SK-MEL-5 (cell line): ENCODE data around the gene GULP1. TPM values are rescaled to one million over a fixed set of nuclear protein-coding genes. Genes with fewer than 3 reads are reported as not detected.
A peak's percentile ranks its signal among the peaks of the same experiment; 100 is the strongest.

Experiments used
- DNase-seq: peaks from one replicate; pipeline ENCODE4 v3.0.0-alpha.2; 2016; ENCODE audit warnings: low read depth, low spot score
- in situ Hi-C: cut with HindIII; loops from 2 replicates; pipeline ENCODE4 v1.10.0; 2016; ENCODE audit warnings: low sequenced_read_pairs, high pct_unique_total_duplicates, low pct_unique_long_range_greater_than_20kb
- polyA plus RNA-seq, 2 experiments: library from polyadenylated mRNA; depleted of rRNA; stranded (reverse); fragments of >200 nt; gene quantifications; 2 replicates each; pipeline ENCODE4 v1.2.3, GENCODE V29; 2015
- total RNA-seq: library from RNA; depleted of rRNA; stranded (reverse); fragments of >200 nt; shearing (Covaris generic); gene quantifications from 2 replicates; pipeline ENCODE4 v1.2.3, GENCODE V29; 2014; rRNA removed

The GULP1 gene, protein sequence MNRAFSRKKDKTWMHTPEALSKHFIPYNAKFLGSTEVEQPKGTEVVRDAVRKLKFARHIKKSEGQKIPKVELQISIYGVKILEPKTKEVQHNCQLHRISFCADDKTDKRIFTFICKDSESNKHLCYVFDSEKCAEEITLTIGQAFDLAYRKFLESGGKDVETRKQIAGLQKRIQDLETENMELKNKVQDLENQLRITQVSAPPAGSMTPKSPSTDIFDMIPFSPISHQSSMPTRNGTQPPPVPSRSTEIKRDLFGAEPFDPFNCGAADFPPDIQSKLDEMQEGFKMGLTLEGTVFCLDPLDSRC
- 34.6 and 38.9 TPM in 2 replicates for total RNA-seq
- polyA plus RNA-seq (2015; cell fraction: cytosol; rRNA removed) = 27.3 and 41.4 TPM in 2 replicates
- polyA plus RNA-seq (2015; cell fraction: nucleus; rRNA removed) = 29.8 and 37.9 TPM in 2 replicates

DNA sequence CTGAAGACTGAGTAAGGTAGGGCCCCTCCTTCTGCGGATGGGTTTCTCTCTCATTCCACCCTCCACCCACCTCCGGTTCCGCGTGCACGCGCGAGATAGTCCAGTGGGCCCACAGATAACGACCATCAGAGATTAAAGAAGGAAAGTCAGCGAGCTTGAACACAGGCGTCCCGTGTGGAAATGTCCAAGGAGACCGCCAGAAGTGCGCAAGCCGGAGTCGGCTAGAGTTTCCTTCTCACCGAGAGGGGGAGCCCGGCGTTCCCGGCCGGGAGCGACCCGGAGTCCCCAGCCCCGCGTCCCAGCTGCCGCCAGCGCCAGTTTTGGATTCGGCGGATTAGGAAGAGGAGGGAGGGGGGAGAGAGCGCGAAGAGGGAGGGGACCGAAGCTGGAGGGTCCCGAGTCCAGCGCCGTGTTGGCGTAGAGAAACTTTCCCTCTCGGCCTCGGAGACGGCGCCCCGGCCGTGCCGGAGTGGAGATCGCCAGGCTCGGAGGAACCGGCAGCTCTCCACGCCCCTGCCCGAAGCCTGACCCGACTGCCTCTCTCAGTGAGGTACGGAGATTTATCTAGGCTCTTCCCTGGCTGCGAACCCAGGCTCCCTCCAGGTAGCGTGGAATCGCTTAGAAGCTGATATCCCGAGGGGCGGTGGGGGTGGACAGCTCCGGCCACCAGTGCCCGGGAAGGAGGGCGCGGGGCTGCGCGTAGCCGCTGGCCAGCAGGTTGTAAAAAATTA is at the start of gene GULP1:
Gene GULP1, plus strand, starts transcription at position 258 of the 731 bp plus-strand sequence. CDS start 185,829 bp downstream, outside the sequence.
- DNase-seq = peak; percentile 71
- in situ Hi-C loops = no loop called here

DNA sequence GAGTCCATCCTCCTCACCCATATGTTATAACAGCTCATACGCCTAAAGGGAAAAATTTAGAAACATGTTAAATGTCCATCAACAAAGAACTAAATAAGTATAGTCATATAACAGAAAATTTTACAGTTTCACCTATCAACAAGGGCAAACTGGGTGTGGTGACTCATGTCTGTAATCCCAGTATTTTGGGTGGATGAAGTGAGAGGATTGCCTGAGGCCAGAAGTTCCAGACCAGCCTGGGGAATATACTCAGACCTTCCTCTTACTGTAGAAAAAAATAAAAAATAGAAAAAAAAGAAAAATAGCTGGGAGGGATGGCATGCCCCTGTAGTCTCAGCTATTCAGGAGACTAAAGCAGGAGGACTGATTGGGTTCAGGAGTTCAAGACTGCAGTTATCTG is 48.3 kb upstream of the GULP1 start:
- DNase-seq = no peak
- in situ Hi-C loops = no loop called here

DNA sequence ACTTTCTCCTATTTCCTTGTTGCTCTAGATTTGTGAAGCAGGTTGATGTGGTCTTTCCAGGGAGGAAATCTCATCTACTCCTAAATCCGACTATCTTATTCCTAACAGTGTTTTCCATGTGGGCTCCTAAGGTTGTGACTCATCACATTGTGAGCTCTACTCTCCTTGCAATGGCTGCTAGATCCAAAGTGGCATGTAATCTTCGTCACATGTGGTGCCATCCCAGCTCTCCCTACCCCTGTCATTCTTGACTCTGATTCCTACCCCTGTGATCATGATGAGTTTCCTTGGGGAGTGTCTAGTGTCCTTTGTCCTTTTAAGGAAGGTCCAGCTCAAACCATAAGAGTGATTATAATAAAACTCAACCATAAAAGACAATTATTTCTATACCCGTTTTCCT is 47.3 kb upstream of the GULP1 start:
- peak; percentile 6 for DNase-seq
- in situ Hi-C loops = no loop called here

DNA sequence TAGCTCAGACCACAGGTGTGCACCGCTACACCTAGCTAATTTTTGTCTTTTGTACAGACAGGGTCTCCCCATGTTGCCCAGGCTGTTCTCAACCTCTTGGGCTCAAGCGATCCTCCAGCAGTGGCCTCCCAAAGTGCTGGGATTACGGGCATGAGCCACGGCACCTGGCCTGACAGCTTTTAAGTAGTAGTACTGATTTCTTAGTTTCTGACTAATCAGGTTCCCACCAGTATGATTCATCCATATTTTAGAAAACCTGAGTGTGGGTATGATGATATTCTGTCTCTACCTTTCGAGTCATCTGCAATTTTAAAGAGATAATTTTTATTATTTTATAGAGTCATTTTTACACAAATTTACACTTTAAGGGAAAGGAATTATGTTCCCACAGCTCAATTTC is 46.4 kb upstream of the GULP1 start:
- in situ Hi-C loops = no loop called here
- no peak for DNase-seq

DNA sequence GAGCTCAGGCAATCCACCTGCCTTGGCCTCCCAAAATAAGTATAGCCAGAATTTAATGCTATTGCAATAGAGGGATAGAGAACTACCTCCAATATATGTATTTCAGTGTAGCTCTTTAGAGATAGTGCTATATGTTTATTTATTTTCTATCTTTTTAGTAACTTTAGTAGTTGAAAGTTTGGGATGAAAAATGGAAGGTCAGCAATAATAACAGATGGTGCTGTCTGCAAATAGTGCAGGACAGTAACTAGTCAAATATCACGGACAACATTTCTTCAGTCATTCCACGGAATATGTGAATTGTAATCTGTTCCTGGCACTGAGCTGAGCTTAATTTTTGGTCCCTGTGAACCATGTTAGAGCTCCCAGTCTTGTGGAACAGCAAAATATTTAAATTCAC is 43.2 kb upstream of the GULP1 start:
- in situ Hi-C loops = no loop called here
- DNase-seq = no peak

DNA sequence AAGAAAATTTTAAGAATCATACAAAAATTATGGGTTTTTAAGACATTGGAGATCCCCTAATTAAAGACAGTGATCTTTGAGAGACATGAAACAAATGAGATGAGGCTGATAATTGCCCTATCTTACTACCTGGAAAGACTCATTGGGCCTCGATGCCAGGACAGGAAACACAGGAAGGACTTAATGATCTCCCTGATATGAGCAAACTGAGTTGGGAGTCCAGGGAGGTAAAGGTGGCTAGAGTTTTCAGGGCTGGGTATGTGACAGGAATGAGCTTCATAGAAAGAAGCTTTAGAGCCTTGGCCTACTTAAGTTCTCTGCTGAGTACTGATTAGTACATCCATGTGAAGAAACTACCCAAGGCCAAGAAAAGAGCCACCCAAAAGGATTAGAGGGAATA is 40.6 kb upstream of the GULP1 start:
- in situ Hi-C loops = no loop called here
- no peak for DNase-seq

DNA sequence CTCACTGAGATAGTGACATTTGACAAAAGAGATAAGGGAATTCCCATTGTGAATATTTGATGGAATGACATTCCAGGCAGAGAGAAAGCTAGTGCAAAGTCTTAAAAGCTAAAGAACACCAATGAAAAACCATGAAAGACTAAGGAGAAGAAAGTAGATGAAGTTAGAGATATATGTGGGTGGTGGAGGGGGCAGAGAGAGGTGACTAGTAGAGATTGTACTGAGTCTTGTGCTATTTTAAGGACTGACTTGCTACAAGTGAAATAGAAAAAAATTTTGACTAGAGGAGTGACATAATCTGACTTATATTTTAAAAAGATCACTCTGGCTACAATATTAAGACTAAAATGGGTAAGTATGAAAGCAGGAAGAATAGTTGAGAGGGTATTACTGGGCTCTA is 35.3 kb upstream of the GULP1 start:
- in situ Hi-C loops = no loop called here
- DNase-seq = no peak

DNA sequence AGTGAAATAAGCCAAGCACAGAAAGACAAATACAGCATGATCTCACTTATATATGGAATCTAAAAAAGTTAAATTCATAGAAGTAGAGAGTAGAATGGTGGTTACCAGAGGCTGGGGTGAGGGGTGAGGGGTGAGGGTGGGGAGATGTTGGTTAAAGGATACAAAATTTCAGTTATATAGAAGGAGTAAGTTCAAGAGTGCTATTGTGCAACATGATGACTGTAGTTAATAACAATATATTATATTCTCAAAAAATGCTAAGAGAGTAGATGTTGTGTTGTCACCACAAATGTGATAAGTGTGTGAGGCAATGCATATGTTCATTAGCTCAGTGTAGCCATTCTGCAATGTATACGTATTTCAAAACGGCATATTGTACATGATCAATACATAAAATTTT is 26.4 kb upstream of the GULP1 start:
- DNase-seq = no peak
- in situ Hi-C loops = no loop called here

DNA sequence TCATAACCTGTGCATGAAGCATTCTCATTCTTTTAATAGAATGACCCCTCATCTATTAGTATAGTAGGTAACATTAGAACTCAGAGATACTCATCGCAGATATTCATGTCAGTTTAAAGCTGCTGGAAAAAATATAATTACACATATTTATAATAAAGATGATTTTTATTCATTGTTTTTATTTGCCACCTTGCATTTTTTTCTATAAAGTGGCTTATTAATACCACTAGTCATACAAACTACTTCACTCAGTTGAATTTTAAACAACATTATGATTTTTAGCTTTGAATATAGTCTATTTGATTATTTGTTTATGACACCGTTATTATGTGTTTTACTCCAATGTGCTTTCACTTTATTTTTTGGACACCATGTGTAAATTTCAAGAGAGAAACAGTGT is 23.9 kb upstream of the GULP1 start:
- DNase-seq = no peak
- in situ Hi-C loops = no loop called here

DNA sequence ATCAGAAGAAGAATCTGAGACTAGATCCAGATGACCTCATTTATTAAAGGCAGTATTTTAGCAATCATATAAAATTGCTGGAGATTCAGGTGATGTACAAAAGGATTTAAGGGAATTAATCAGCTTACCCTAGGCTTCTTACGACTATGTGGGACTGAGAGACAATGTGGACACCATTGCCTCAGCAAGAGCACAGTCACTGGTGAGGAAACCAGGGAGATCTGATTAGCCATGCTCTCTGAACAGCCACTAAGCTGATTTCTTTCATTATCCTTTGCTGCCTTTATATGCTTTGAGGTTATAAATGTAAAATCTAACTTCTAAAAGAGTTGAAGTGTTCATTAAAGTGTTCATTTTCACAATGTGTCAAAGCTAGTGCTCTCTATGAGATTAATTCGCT is 22.7 kb upstream of the GULP1 start:
- no peak for DNase-seq
- in situ Hi-C loops = no loop called here

DNA sequence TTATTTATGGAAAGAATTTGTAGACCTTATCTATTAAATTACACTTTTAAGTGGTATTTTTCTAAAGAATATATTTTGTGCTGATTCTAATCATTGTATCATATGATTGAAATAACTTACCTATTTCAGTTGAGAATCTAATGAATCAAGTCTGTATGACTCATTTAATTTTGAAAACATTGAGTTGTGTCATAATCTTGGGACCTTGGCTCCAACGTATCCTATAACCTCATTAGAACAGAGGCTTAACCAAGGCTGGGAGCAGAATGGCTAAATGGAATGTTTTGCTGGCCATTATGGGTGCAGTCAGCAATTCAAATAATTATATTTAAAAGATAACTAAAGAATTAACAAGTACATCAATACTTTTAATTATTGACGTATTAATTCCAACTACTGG is 19.6 kb upstream of the GULP1 start:
- no peak for DNase-seq

DNA sequence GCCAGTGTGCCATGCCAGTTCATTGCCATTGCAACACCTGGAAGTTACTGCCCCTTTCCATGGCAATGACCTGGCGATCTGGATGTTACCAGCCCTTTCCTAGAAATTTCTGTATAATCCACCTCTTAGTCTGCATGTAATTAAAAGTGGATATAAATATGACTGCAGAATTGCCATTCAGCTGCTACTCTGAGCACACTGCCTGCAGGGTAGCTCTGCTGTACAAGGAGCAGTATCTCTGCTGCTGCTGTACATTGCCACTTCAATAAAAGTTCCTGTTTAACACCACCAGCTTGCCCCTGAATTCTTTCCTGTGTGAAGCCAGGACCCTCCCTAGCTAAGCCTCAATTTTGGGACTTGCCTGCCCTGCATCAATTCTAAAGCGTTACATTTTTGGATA is 17.4 kb upstream of the GULP1 start:
- in situ Hi-C loops = no loop called here

More for the DNA sequence above, 19.6 kb upstream of the GULP1 start:
- in situ Hi-C loops = no loop called here

DNA sequence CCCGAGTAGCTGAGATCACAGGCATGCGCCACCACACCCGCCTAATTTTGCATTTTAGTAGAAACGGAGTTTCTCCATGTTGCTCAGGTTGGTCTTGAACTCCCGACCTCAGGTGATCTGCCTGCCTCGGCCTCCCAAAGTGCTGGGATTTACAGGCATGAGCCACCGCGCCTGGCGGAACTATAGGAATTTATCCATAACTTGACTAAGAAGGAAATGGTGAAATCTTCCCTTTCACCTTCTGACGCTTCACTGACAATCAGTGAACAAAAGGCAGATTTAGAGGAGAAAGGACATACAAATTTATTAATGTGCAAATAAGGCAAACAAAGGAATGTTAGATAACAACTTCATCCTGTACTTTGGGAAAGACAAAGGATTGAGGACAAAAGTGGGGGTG is 15.4 kb upstream of the GULP1 start:
- in situ Hi-C loops = no loop called here
- no peak for DNase-seq

More for the DNA sequence above, 17.4 kb upstream of the GULP1 start:
- no peak for DNase-seq

DNA sequence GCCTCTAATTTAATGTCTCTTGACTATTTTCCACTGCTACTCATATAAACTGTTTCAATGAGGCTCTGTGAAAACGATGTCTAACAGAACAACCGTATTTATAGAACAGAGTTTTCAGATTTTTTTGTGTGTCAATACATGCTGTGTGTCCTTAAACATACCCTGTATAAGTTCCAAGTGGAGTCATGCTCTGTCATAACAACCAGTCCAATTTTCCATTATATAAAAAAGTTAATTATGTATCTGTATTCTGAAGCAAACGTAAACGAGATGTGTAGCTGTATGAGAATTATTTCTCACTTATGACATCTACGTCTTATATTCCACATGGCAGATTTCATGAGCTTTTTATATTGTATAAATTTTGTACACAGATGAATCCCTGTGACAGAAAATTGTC is 13.9 kb upstream of the GULP1 start:
- in situ Hi-C loops = no loop called here

DNA sequence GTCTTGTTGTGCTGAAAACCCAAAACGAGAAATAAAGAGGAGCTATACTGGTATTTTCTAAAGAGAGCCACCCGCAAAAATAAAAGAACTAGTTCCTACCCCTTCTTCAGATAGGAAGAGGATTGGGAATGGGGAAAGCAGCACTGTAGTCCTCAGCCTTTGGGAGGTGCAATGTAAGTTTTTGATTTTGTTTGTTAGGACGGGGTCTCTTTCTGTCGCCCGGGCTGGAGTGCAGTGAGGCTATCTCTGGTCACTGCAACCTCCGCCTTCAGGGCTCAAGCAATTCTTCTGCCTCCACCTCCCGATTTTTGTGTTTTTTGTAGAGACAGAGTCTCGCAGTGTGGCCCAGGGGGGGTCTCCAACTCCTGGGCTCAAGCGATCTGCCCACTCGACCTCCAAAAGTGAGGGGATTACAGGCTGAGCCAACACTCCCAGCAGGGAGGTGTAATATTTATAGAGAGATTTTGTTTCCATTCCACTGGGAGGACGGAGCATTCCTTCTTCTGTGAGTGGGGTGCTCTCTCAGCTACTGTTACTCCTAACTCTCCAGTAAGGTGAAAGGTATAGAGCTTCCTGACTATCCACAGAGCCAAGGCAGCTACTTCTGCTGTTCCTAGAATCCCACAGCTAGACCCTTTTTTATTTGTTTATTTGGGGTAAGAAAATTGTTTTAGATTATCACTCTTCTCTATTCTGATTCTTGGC is 13.1 kb upstream of the GULP1 start:
- DNase-seq = no peak
- in situ Hi-C loops = no loop called here

More for the DNA sequence above, 13.9 kb upstream of the GULP1 start:
- DNase-seq = no peak

DNA sequence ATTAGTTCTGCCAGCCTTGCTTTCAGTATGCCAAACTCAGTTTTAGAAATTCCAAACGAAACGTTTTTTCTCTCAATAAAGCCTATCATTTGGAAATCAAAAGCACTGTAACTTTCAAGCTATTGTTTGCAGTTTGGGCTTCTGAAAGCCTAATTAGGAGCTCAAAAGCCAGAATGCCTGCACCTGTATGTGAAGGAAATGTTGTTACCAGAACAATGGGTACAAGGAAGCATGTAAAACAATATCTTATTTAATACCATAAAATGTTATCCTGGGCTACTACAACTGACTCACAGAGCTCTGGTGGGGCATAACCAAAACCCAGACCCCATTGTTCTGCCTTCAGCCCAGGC is 12.6 kb upstream of the GULP1 start:
- DNase-seq = no peak
- in situ Hi-C loops = no loop called here

DNA sequence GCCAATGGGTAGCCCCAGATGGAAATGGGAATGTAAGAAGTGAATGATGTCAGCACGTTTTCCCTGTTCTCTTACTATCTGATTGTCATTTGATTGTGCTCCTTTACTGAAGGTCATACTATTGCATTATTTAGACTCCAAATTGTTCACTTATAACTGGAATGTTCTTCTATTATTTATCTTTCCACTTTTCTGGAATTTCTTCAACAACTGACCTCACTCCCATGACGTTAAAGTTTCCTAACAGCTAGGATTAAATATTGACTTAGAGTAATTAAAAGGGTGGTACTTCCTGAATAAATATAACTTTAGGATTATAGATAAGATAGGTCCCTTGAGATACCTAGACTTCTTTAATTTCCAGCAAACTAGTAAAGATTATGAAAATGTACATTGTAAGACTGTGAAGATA is 10.9 kb upstream of the GULP1 start:
- DNase-seq = no peak
- in situ Hi-C loops = no loop called here

DNA sequence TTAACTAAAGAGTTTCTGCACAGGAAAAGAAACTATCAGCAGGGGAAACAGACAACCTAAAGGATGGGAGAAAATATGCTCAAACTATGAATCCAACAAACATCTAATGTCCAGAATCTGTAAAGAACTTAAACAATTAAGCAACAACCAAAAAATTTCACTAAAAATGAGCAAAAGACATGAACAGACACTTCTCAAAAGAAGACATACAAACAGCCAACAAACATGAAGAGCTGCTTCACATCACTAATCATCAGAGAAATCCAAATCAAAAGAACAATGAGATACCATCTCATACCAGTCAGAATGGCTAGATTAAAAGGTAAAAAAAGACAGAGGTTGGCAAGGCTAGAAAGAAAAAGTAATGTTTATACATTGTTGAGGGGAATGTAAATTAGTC is 8.8 kb upstream of the GULP1 start:
- DNase-seq = no peak
- in situ Hi-C loops = no loop called here
